SJCRH30 (cell line): Measurements from ENCODE around the gene CYP26B1. TPM values are rescaled to one million over a fixed set of nuclear protein-coding genes. Genes with fewer than 3 reads are reported as not detected.

Source experiments
- DNase-seq, 2 experiments: peaks; one replicate each; pipeline ENCODE4 v3.0.0-alpha.2; 2015 to 2020
- H3K27ac ChIP-seq: fragments of 250-450 bp; sonication (Bioruptor Pico); 2 replicates; pipeline ENCODE4 v1.5.1; 2020; ENCODE audit warnings: mild to moderate bottlenecking, moderate library complexity
- H3K27me3 ChIP-seq: fragments of 250-450 bp; sonication (Bioruptor Pico); 2 replicates; pipeline ENCODE4 v1.5.1; 2020; ENCODE audit warnings: mild to moderate bottlenecking, moderate library complexity
- H3K36me3 ChIP-seq: fragments of 250-450 bp; sonication (Bioruptor Pico); 2 replicates; pipeline ENCODE4 v1.5.1; 2020; ENCODE audit warnings: mild to moderate bottlenecking, moderate library complexity
- H3K4me1 ChIP-seq: fragments of 250-450 bp; sonication (Bioruptor Pico); 2 replicates; pipeline ENCODE4 v1.5.1; 2020; ENCODE audit warnings: mild to moderate bottlenecking, moderate library complexity
- H3K4me3 ChIP-seq: fragments of 250-450 bp; sonication (Bioruptor Pico); 2 replicates; pipeline ENCODE4 v1.5.1; 2020; ENCODE audit warnings: mild to moderate bottlenecking, moderate library complexity
- H3K9me3 ChIP-seq: fragments of 250-450 bp; sonication (Bioruptor Pico); replicated peaks from 2 replicates; pipeline ENCODE4 v1.5.1; 2020; ENCODE audit warnings: mild to moderate bottlenecking, moderate library complexity
- total RNA-seq: library from RNA; depleted of rRNA; stranded (reverse); fragments of >200 nt; shearing (Covaris generic); gene quantifications from 2 replicates; pipeline ENCODE4 v1.2.3, GENCODE V29; 2014

The CYP26B1 gene
- total RNA-seq, 1 experiment from 2014 or later, result 9.7 TPM

DNA sequence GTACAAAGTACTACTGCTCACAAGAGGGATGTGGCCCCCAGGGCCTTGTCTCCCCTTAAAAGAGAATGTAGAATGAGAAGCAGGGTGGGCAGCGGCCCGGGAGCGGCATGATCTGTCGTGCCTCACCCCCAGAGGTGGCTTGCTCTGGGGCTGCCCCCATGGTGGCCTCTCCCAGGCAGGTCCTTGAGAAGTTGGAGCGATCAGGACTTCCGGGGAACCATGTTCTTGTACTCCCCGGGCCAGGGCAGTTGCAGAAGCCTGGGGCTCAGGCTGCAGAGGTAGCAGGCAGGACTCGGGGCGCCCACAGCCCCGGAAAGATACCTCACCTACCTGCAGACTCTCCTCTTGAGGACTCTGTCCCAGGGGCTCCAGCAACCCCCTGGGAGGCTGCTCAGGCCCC lies 62.6 kb downstream of the CYP26B1 start:
- DNase-seq, result no peak
- Histone ChIP-seq H3K27me3 (no peaks in the 10 kb centered on the region), H3K4me1 (no peaks in the 10 kb centered on the region), H3K36me3 (no peaks in the 10 kb centered on the region), H3K9me3 (no peaks in the 10 kb centered on the region), H3K27ac (no peak overlapping the region), H3K4me3 (no peak overlapping the region)

DNA sequence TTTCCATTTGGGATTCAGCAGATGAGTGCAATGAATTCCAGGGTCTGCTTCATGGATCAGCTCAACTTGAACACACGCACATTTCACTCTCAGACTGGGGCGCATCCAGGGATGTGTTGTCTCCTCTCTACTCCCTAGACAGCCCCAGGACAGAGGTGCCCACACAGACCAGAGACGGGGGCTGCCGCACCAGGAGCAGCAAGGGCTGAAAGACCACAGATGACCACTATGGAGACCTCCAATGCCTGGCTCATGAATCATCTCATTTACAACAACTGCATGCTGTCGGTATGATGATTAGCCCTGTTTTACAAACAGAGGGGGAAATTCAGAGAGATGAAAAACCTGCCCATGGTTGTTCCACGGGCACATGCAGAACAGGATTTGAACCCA lies 63.1 kb downstream of the CYP26B1 start:
- H3K9me3 ChIP-seq, result no peaks in the 10 kb centered on the region
- no peak for DNase-seq
- no peaks in the 10 kb centered on the region for H3K36me3 ChIP-seq
- no peak overlapping the region for H3K4me3 ChIP-seq
- H3K27ac ChIP-seq, result no peak overlapping the region
- no peaks in the 10 kb centered on the region for H3K4me1 ChIP-seq
- no peaks in the 10 kb centered on the region for H3K27me3 ChIP-seq

DNA sequence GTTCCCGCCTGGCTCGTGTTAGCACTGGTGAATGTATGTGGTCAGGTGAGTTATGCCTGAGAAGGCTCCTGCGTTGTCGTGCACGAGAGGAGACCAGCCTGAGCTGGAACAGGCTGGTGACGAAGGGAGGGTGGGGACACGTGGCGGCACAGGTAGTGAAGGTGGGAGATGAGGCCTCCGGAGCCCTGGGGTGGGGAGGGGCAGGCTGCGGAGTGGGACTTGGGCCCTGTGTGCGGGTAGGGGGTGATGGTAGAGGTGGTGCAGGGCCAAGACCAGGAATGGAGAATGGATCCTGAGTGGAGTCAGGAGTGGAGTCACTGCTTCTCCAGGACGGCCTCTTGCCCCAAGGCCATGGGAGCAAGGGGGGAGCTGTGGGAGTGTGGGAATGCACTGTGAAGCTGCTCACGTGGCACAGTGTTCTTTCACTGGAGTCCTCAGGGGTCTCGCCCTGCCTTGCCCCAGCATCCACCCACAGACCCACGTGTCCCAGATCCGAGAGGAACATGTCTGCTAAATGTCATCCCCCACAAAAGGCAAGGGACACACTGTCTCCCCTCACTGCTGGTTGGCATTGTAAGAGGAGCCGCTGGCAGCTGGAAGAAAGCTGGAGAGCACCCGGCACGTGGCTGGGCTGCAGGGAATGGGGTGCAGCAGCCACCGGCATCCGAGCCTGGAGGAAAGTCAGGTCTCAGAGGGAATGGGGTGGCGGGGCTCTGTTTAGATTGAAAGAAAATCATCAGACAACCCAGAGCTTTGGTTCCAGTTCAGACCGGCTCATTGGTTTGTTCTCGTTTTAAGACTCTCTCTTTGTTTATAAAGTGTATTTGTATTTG lies 63.7 kb downstream of the CYP26B1 start:
- DNase-seq, result no peak
- Histone ChIP-seq H3K27me3 (no peaks in the 10 kb centered on the region), H3K4me3 (no peak overlapping the region), H3K4me1 (no peaks in the 10 kb centered on the region), H3K9me3 (no peaks in the 10 kb centered on the region), H3K27ac (no peak overlapping the region), H3K36me3 (no peaks in the 10 kb centered on the region)

- Histone ChIP-seq H3K4me1 (no peaks in the 10 kb centered on the region), H3K27ac (no peak overlapping the region), H3K27me3 (no peaks in the 10 kb centered on the region), H3K36me3 (no peaks in the 10 kb centered on the region), H3K4me3 (no peak overlapping the region), H3K9me3 (no peaks in the 10 kb centered on the region)
- DNase-seq, result no peak
These were observed 64.8 kb downstream of the CYP26B1 start for GRCh38 chr2:72082887-72083286.

GRCh38 chr2:72082021-72082601 lies 65.6 kb downstream of the CYP26B1 start:
- Histone ChIP-seq H3K9me3 (no peaks in the 10 kb centered on the region), H3K36me3 (no peaks in the 10 kb centered on the region), H3K27me3 (no peaks in the 10 kb centered on the region), H3K4me3 (no peak overlapping the region), H3K27ac (no peak overlapping the region), H3K4me1 (no peaks in the 10 kb centered on the region)
- DNase-seq, result no peak

DNA sequence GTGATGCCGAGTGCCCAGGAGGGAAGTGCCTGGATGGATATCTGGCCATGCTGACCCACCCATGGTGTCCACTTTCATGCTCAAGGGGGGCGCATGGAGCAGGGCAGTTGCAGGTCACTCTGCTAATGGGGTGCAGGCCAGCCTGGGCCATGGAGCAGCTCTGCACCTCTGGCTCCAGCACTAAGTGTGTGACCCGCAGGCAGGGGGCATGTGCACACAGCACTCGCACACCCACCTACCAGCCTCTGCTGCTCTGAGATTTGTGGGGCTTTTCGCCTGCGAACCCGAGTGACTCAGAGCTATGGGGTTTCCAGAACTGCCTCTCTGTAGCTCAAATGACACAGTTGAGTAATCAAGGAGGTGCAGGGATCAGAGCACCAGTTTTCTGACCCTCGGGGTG lies 66.2 kb downstream of the CYP26B1 start:
- Histone ChIP-seq H3K4me3 (no peak overlapping the region), H3K27ac (no peak overlapping the region), H3K4me1 (no peaks in the 10 kb centered on the region), H3K36me3 (no peaks in the 10 kb centered on the region), H3K27me3 (no peaks in the 10 kb centered on the region), H3K9me3 (no peaks in the 10 kb centered on the region)
- DNase-seq, result no peak

GRCh38 chr2:72080286-72081145 lies 67.1 kb downstream of the CYP26B1 start:
- no peak for DNase-seq
- no peaks in the 10 kb centered on the region for H3K4me1 ChIP-seq
- H3K27ac ChIP-seq, result no peak overlapping the region
- H3K9me3 ChIP-seq, result no peaks in the 10 kb centered on the region
- H3K36me3 ChIP-seq, result no peaks in the 10 kb centered on the region
- no peaks in the 10 kb centered on the region for H3K27me3 ChIP-seq
- no peak overlapping the region for H3K4me3 ChIP-seq
